HepG2 (cell line): ENCODE data around the gene ABCB6. TPM values are rescaled to one million over a fixed set of nuclear protein-coding genes. Genes with fewer than 3 reads are reported as not detected.
A peak's percentile ranks its signal among the peaks of the same experiment; 100 is the strongest.

Experiments
- ATAC-seq: fragments of 200-7000 bp; cut with Tn5 transposase; 3 replicates; pipeline ENCODE4 v1.9.1; 2020; ENCODE audit warnings: mild to moderate bottlenecking, moderate library complexity
- BruUV-seq: library from RNA; stranded (reverse); fragments of 400-500 nt; replicated peaks from 2 replicates; lab custom pipeline; 2021; lab: Mats Ljungman, UMichigan
- CTCF ChIA-PET: fragments of 300-600 bp; formaldehyde crosslinking; extraction: SDS; loops from one replicate; lab custom pipeline; 2021; ENCODE audit warnings: low total read pairs, inconsistent platforms, low intra/inter-chr PET ratio; lab: Yijun Ruan, JAX
- POLR2A ChIA-PET: fragments of 350-600 bp; sonication (Branson Sonifier 250); formaldehyde crosslinking; loops from one replicate; lab custom pipeline; 2020; ENCODE audit warnings: antibody characterized with exemption, inconsistent platforms; lab: Yijun Ruan, JAX
- DNase-seq: peaks from one replicate; pipeline ENCODE4 v3.0.0-alpha.2; 2015; ENCODE audit warnings: low spot score
- FAIRE-seq: peaks from 3 replicates; lab custom pipeline; 2011; peaks lifted over from hg19 to GRCh38; lab: Jason Lieb, UNC
- H2AFZ ChIP-seq: one replicate; pipeline ENCODE4 v1.6.1; 2011; ENCODE audit warnings: low read length, inconsistent platforms
- H3K27ac ChIP-seq: fragments of 300-600 bp; 3 replicates; pipeline ENCODE4 v1.8.0; 2011; ENCODE audit warnings: mixed run types, mild to moderate bottlenecking, mixed read lengths, low read length, inconsistent platforms; ENCODE audit not compliant: insufficient read depth; ENCODE audit errors: extremely low read length
- H3K27me3 ChIP-seq, 2 experiments: fragments of 200-600 bp in 1 of 2; 2 replicates in 1 of 2; 3 replicates in 1 of 2; pipeline versions ENCODE4 v1.6.0 to v1.8.0; 2011; ENCODE audit warnings: low read length in 2 of 2, mild to moderate bottlenecking in 2 of 2, moderate library complexity in 2 of 2, inconsistent platforms in 1 of 2; ENCODE audit not compliant: insufficient read depth in 2 of 2, control insufficient read depth in 1 of 2
- H3K36me3 ChIP-seq, 2 experiments: fragments of 200-600 bp in 1 of 2; replicated peaks in 1 of 2; 2 replicates in 1 of 2; 3 replicates in 1 of 2; pipeline versions ENCODE4 v1.5.1 to v1.8.0; 2011; ENCODE audit warnings: low read length in 2 of 2, inconsistent platforms in 1 of 2; ENCODE audit not compliant: insufficient read depth in 2 of 2, control insufficient read depth in 1 of 2
- H3K4me1 ChIP-seq: 2 replicates; pipeline ENCODE4 v1.5.1; 2012; ENCODE audit warnings: low read length, inconsistent platforms; ENCODE audit not compliant: insufficient read depth
- H3K4me2 ChIP-seq: 2 replicates; pipeline ENCODE4 v1.6.0; 2011; ENCODE audit warnings: low read depth, low read length, inconsistent platforms
- H3K4me3 ChIP-seq, 3 experiments: fragments of 200-600 bp in 1 of 3; sonication (generic), shearing (Covaris generic) in 1 of 3; replicated peaks in 1 of 3; 2 replicates each; pipeline ENCODE4 v1.5.1; 2011 to 2016; ENCODE audit warnings: low read length in 3 of 3, inconsistent platforms in 2 of 3, low read depth in 2 of 3, mild to moderate bottlenecking in 2 of 3, control low read depth in 1 of 3, mixed read lengths in 1 of 3; ENCODE audit not compliant: insufficient read depth in 1 of 3
- H3K79me2 ChIP-seq: one replicate; pipeline ENCODE4 v1.6.1; 2011; ENCODE audit warnings: low read length, inconsistent platforms; ENCODE audit not compliant: insufficient read depth
- H3K9ac ChIP-seq: 2 replicates; pipeline ENCODE4 v1.6.0; 2011; ENCODE audit warnings: mild to moderate bottlenecking, low read depth, low read length, inconsistent platforms; ENCODE audit not compliant: insufficient read depth
- H3K9me3 ChIP-seq: 2 replicates; pipeline ENCODE4 v1.5.1; 2012; ENCODE audit warnings: mild to moderate bottlenecking, low read length
- H4K20me1 ChIP-seq: 2 replicates; pipeline ENCODE4 v1.6.0; 2011; ENCODE audit warnings: inconsistent platforms, mild to moderate bottlenecking, low read length, moderate library complexity; ENCODE audit not compliant: insufficient read depth
- GLI4 ChIP-seq: sonication (generic); formaldehyde crosslinking; IDR thresholded peaks from 2 replicates; pipeline ENCODE4 v1.5.1; 2020; ENCODE audit warnings: missing genetic modification reagents, mild to moderate bottlenecking, moderate library complexity, borderline replicate concordance
- MAZ ChIP-seq, 2 experiments: sonication (generic) in 1 of 2; formaldehyde crosslinking in 1 of 2; IDR thresholded peaks; 2 replicates each; pipeline versions ENCODE4 v1.5.0 to v1.6.1; 2012 to 2020; ENCODE audit warnings: low read depth in 2 of 2, mild to moderate bottlenecking in 2 of 2, borderline replicate concordance in 1 of 2, improper control_type of control experiment in 1 of 2, low read length in 1 of 2, missing genetic modification reagents in 1 of 2, moderate library complexity in 1 of 2
- NAIF1 ChIP-seq: sonication (generic); formaldehyde crosslinking; IDR thresholded peaks from 2 replicates; pipeline ENCODE4 v1.5.0; 2020; ENCODE audit warnings: mild to moderate bottlenecking, missing genetic modification reagents, borderline replicate concordance
- PHF5A ChIP-seq: IDR thresholded peaks from one replicate; pipeline ENCODE4 v1.6.1; 2018; ENCODE audit warnings: low read depth, missing genetic modification reagents; ENCODE audit not compliant: unreplicated experiment
- POLR2AphosphoS5 ChIP-seq: IDR thresholded peaks from 2 replicates; pipeline ENCODE4 v1.6.1; 2012; ENCODE audit warnings: low read depth, low read length
- RXRB ChIP-seq: IDR thresholded peaks from 2 replicates; pipeline ENCODE4 v1.6.1; 2016; ENCODE audit warnings: borderline replicate concordance, missing genetic modification reagents, missing compliant biosample characterization
- SYNCRIP ChIP-seq: fragments of 200-400 bp; formaldehyde crosslinking; IDR thresholded peaks from 2 replicates; pipeline ENCODE4 v1.6.1; 2018; ENCODE audit warnings: mild to moderate bottlenecking, low read depth, low read length; ENCODE audit not compliant: insufficient read depth
- ZNF432 ChIP-seq: sonication (generic); formaldehyde crosslinking; IDR thresholded peaks from 2 replicates; pipeline ENCODE4 v1.5.0; 2020; ENCODE audit warnings: missing genetic modification reagents, mild to moderate bottlenecking, borderline replicate concordance
- ZNF501 ChIP-seq: sonication (generic); formaldehyde crosslinking; IDR thresholded peaks from 2 replicates; pipeline ENCODE4 v1.5.1; 2020; ENCODE audit warnings: mild to moderate bottlenecking, moderate library complexity, missing genetic modification reagents
- ZNF619 ChIP-seq: sonication (generic); formaldehyde crosslinking; IDR thresholded peaks from 2 replicates; pipeline ENCODE4 v1.4.0; 2020; ENCODE audit warnings: mild to moderate bottlenecking, missing genetic modification reagents
- ZNF773 ChIP-seq: sonication (generic); formaldehyde crosslinking; IDR thresholded peaks from 2 replicates; pipeline ENCODE4 v1.4.0; 2020; ENCODE audit warnings: missing genetic modification reagents, borderline replicate concordance
- WGBS: methylation state at CpG from one replicate; pipeline ENCODE4 v1.1.6; 2017; ENCODE audit warnings: low lambda C conversion rate; 5-methylcytosine and 5-hydroxymethylcytosine counted together
- in situ Hi-C: cut with HindIII; loops from 2 replicates; pipeline ENCODE4 v1.10.0; 2017; ENCODE audit warnings: low pct_unique_long_range_greater_than_20kb; ENCODE audit not compliant: extremely low pct_ligation_motif_present
- intact Hi-C: fragments of 100-400 bp; cut with micrococcal nuclease; formaldehyde crosslinking; loops from one replicate; pipeline ENCODE4 v1.10.0; 2022; ENCODE audit not compliant: unreplicated experiment
- polyA plus RNA-seq, 8 experiments: library from polyadenylated mRNA; depleted of rRNA in 3 of 8; stranded (reverse) in 7 of 8; unstranded in 1 of 8; fragments of >200 nt; fragmentation: Illumina TruSeq in 4 of 8; extraction: Trizol in 4 of 8; gene quantifications; 2 replicates each; pipeline versions ENCODE4 v1.2.1 to v1.2.3, GENCODE V29; 2011 to 2016; ENCODE audit warnings: low read depth in 4 of 8, missing spikeins in 1 of 8, mixed read lengths in 1 of 8; ENCODE audit not compliant: insufficient read depth in 1 of 8
- total RNA-seq, 5 experiments: library from RNA; depleted of rRNA; stranded (reverse); fragments of >200 nt; fragmentation: Illumina TruSeq; extraction: Trizol; gene quantifications; 2 replicates each; pipeline ENCODE4 v1.2.3, GENCODE V29; 2016; ENCODE audit warnings: low read depth in 1 of 5
- TF ChIP-seq, protein P1 (sequence below): sonication (generic); formaldehyde crosslinking; IDR thresholded peaks from 2 replicates; pipeline ENCODE4 v1.4.0; 2020; ENCODE audit warnings: missing genetic modification reagents

ABCB6 gene
- total and polyA plus RNA-seq, 2 of the 13 experiments (the other 11 are each of a cell fraction or from before 2014, with no cell fraction given), result 91.1 to 137 TPM

GRCh38 chr2:219209236-219210195, 9.2 kb downstream of the ABCB6 start (continued):
- TF ChIP-seq POLR2AphosphoS5 (peak; percentile 32), MAZ (IDR thresholded peaks at IDR 0.05; ENCODE audit: borderline replicate concordance, low read depth, low read length) (no peak), MAZ (CRISPR knock-in tag; IDR thresholded peaks at IDR 0.05; ENCODE audit: low read depth) (no peak), ZNF501 (CRISPR knock-in tag) (0 out of 2 replicates have a peak, but pooled peaks have one; percentile 24), RXRB (CRISPR knock-in tag) (no peak), PHF5A (CRISPR knock-in tag) (no peak), ZNF619 (CRISPR knock-in tag) (no peak), ZNF432 (CRISPR knock-in tag) (no peak), NAIF1 (CRISPR knock-in tag) (no peak)

DNA sequence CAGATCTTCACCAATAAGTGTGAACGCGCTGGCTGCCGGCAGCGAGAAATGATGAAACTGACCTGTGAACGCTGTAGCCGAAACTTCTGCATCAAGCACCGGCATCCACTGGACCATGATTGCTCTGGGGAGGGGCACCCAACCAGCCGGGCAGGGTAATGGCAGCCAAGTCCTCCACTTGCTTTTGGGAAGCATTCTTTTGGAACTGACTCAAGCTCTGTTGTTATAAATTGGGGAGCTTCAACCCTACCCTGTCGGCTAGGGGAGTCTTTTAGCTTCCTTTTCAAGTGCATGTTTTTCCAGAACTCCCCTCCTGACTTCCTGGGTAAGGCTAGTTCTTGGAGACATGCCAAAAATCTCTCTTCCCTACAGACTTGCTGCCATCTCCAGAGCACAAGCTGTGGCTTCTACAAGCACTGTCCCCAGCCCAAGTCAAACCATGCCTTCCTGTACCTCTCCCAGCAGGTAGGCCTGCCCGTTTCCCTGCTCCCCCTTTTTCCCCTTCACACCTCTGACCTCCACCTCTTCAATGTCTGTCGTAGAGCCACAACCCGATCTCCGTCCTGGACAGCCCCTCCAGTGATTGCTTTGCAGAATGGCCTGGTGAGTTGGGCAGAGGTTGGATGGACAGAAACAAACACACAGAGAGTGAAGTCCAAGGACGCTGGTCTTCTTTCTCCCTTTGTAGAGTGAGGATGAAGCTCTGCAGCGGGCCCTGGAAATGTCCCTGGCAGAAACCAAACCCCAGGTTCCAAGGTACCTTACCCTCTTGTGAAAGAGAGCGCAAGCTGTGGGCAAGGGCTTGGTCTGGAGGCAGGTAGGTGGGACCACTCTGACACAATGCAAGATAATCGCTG, 10.6 kb downstream of the ABCB6 start:
- peak overlapping the region; percentile 95 for H3K27ac ChIP-seq
- no peaks in the 10 kb centered on the region for H4K20me1 ChIP-seq
- peak; percentile 90 for DNase-seq
- 4% methylated on average over 17 of the region's 17 CpGs for WGBS
- ChIA-PET POLR2A (interaction anchor here (0.7 to 5.6 kb wide), 22 partner anchors 9 to 363 kb away, joined by 3 to 227 read pairs (median 6); partner anchors contain the start of genes ABCB6, ANKZF1, ATG9A and CNPPD1), CTCF (interaction anchor here (2.6 kb wide), 1 partner anchor 37 kb away, joined by 8 read pairs; no protein-coding TSS in a partner anchor)
- peaks cover 18 to 32% of the 10 kb centered on the region in 2 experiments for H3K36me3 ChIP-seq
- H3K4me2 ChIP-seq, result peak overlapping the region; percentile 100
- H3K79me2 ChIP-seq, result peaks cover 6% of the 10 kb centered on the region
- H3K4me3 ChIP-seq, result peak overlapping the region; percentile 65 to 86 (median 69)
- intact Hi-C loops, result loop anchor here (1.0 kb wide), 3 partner anchors 9 to 48 kb away; partner anchors contain the start of gene NHEJ1
- no peak overlapping the region for H2AFZ ChIP-seq
- BruUV-seq, result TSS peak; percentile 20
- H3K4me1 ChIP-seq, result peaks cover 54% of the 10 kb centered on the region
- H3K27me3 ChIP-seq, result no peaks in the 10 kb centered on the region; a peak in 1 of 5 replicates
- peak; percentile 98 for FAIRE-seq
- in situ Hi-C loops, result loop anchor here (5.0 kb wide), 1 partner anchor 36 kb away; the partner anchor contains the start of gene SLC23A3
- H3K9me3 ChIP-seq, result no peaks in the 10 kb centered on the region
- ATAC-seq, result peak; percentile 53
- peak overlapping the region; percentile 77 for H3K9ac ChIP-seq
- TF ChIP-seq SYNCRIP (no peak), ZNF773 (CRISPR knock-in tag) (0 out of 2 replicates have a peak, but pooled peaks have one; percentile 43), GLI4 (CRISPR knock-in tag) (no peak; the same call in 1 of the 2 replicates)
- TF ChIP-seq, protein P1, sequence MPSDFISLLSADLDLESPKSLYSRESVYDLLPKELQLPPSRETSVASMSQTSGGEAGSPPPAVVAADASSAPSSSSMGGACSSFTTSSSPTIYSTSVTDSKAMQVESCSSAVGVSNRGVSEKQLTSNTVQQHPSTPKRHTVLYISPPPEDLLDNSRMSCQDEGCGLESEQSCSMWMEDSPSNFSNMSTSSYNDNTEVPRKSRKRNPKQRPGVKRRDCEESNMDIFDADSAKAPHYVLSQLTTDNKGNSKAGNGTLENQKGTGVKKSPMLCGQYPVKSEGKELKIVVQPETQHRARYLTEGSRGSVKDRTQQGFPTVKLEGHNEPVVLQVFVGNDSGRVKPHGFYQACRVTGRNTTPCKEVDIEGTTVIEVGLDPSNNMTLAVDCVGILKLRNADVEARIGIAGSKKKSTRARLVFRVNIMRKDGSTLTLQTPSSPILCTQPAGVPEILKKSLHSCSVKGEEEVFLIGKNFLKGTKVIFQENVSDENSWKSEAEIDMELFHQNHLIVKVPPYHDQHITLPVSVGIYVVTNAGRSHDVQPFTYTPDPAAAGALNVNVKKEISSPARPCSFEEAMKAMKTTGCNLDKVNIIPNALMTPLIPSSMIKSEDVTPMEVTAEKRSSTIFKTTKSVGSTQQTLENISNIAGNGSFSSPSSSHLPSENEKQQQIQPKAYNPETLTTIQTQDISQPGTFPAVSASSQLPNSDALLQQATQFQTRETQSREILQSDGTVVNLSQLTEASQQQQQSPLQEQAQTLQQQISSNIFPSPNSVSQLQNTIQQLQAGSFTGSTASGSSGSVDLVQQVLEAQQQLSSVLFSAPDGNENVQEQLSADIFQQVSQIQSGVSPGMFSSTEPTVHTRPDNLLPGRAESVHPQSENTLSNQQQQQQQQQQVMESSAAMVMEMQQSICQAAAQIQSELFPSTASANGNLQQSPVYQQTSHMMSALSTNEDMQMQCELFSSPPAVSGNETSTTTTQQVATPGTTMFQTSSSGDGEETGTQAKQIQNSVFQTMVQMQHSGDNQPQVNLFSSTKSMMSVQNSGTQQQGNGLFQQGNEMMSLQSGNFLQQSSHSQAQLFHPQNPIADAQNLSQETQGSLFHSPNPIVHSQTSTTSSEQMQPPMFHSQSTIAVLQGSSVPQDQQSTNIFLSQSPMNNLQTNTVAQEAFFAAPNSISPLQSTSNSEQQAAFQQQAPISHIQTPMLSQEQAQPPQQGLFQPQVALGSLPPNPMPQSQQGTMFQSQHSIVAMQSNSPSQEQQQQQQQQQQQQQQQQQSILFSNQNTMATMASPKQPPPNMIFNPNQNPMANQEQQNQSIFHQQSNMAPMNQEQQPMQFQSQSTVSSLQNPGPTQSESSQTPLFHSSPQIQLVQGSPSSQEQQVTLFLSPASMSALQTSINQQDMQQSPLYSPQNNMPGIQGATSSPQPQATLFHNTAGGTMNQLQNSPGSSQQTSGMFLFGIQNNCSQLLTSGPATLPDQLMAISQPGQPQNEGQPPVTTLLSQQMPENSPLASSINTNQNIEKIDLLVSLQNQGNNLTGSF (CRISPR knock-in tag), result no peak
